ENCODE data around the gene ASF1B. TPM values are rescaled to one million over a fixed set of nuclear protein-coding genes. Genes with fewer than 3 reads are reported as not detected.

ASF1B gene
- total and polyA plus RNA-seq, 12 donors, result 0.48 to 17.2 (median 1.9) TPM

GRCh38 chr19:14070268-14071050 is 65.9 kb downstream of the ASF1B start:
- WGBS, 4 donors, result 94 to 97% (median 96%) methylated on average over 27 to 43 of the region's 43 CpGs

More at GRCh38 chr19:14070268-14071050, 65.9 kb downstream of the ASF1B start:
- intact Hi-C loops (cut with DNase I), result loop anchor here in 1 of 2 donors (5.0 kb wide), 1 partner anchor 188 kb away; no protein-coding TSS in a partner anchor
- no peak for TF ChIP-seq CTCF (IDR thresholded peaks at IDR 0.05)
- no peak for TF ChIP-seq POLR2A (IDR thresholded peaks at IDR 0.05)
- H3K27ac ChIP-seq, result no peak overlapping the region
- H3K4me3 ChIP-seq, result no peak overlapping the region
- H3K36me3 ChIP-seq (replicated peaks in 1 of 2), result no peaks in the 10 kb centered on the region
- no peaks in the 10 kb centered on the region for H3K27me3 ChIP-seq
- DNase-seq, result no peak
- H3K9me3 ChIP-seq (replicated peaks in 1 of 3), result no peaks in the 10 kb centered on the region
- H3K4me1 ChIP-seq (replicated peaks in 1 of 2), result peaks cover 20 to 31% of the 10 kb centered on the region in 2 donors

Other genes starting within 250 kb of the ASF1B start
- gene BRME1, start 230.5 kb downstream of the ASF1B start, total RNA-seq, result 1 to 10 TPM in 4 of 9 donors, under 1 TPM in 4, not detected in 1; 0.21 to 1.8 (median 1.2) TPM
- gene BRME1, start 230.5 kb downstream of the ASF1B start, polyA plus RNA-seq, result 1 to 10 TPM in 2 of 3 donors, under 1 TPM in 1; 0.26 to 4.5 (median 4.1) TPM
- 10 to 100 TPM in 8 of 9 donors, 1 to 10 TPM in 1; 9.0 to 38.4 (median 28.8) TPM for gene CC2D1A, start 230.4 kb downstream of the ASF1B start, total RNA-seq
- gene CC2D1A, start 230.4 kb downstream of the ASF1B start, polyA plus RNA-seq, result 100 to 1,000 TPM in 1 of 3 donors, 10 to 100 TPM in 2; 10.8 to 125 (median 68.1) TPM
- 1 to 10 TPM in 1 of 9 donors, under 1 TPM in 5, not detected in 3; 0.35 to 2.1 (median 0.52) TPM for gene PODNL1, start 198.2 kb downstream of the ASF1B start, total RNA-seq
- gene PODNL1, start 198.2 kb downstream of the ASF1B start, polyA plus RNA-seq, result 1 to 10 TPM in 2 of 3 donors, under 1 TPM in 1; 0.15 to 1.7 (median 1.1) TPM
- 10 to 100 TPM in 7 of 9 donors, 1 to 10 TPM in 2; 7.6 to 22.8 (median 12.8) TPM for gene DCAF15, start 184.1 kb downstream of the ASF1B start, total RNA-seq
- gene DCAF15, start 184.1 kb downstream of the ASF1B start, polyA plus RNA-seq, result 100 to 1,000 TPM in 1 of 3 donors, 10 to 100 TPM in 1, 1 to 10 TPM in 1; 6.7 to 147 (median 54.1) TPM
- 10 to 100 TPM in 3 of 9 donors, 1 to 10 TPM in 6; 1.5 to 21.4 (median 7.3) TPM for gene RFX1, start 130.3 kb downstream of the ASF1B start, total RNA-seq
- gene RFX1, start 130.3 kb downstream of the ASF1B start, polyA plus RNA-seq, result 10 to 100 TPM in 1 of 3 donors, 1 to 10 TPM in 2; 1.4 to 15.4 (median 6.8) TPM
- not detected for gene RLN3, start 108.4 kb downstream of the ASF1B start, total RNA-seq
- not detected for gene RLN3, start 108.4 kb downstream of the ASF1B start, polyA plus RNA-seq
- gene IL27RA, start 104.8 kb downstream of the ASF1B start, total RNA-seq, result 1 to 10 TPM; 1.2 to 5.2 (median 3.9) TPM
- gene IL27RA, start 104.8 kb downstream of the ASF1B start, polyA plus RNA-seq, result 1 to 10 TPM; 1.6 to 3.6 (median 2.5) TPM
- under 1 TPM in 4 of 9 donors, not detected in 5; 0.22 to 0.76 (median 0.66) TPM for gene PALM3, start 74.5 kb downstream of the ASF1B start, total RNA-seq
- 1 to 10 TPM in 1 of 3 donors, under 1 TPM in 2; 0.18 to 1.9 (median 0.27) TPM for gene PALM3, start 74.5 kb downstream of the ASF1B start, polyA plus RNA-seq
- 10 to 100 TPM in 2 of 9 donors, 1 to 10 TPM in 6, under 1 TPM in 1; 0.78 to 87.9 (median 2.9) TPM for gene MISP3, start 63.8 kb downstream of the ASF1B start, total RNA-seq
- 1 to 10 TPM; 1.7 to 9.8 (median 4.0) TPM for gene MISP3, start 63.8 kb downstream of the ASF1B start, polyA plus RNA-seq
- gene C19orf67, start 50.8 kb downstream of the ASF1B start, total RNA-seq, result not detected
- not detected for gene C19orf67, start 50.8 kb downstream of the ASF1B start, polyA plus RNA-seq
- 10 to 100 TPM; 13.2 to 40.6 (median 25.9) TPM for gene SAMD1, start 45.8 kb downstream of the ASF1B start, total RNA-seq
- gene SAMD1, start 45.8 kb downstream of the ASF1B start, polyA plus RNA-seq, result 10 to 100 TPM; 10.0 to 41.9 (median 28.4) TPM
- gene PRKACA, start 18.8 kb downstream of the ASF1B start, total RNA-seq, result 100 to 1,000 TPM in 8 of 9 donors, 10 to 100 TPM in 1; 74.1 to 457 (median 135) TPM
- 100 to 1,000 TPM; 145 to 352 (median 155) TPM for gene PRKACA, start 18.8 kb downstream of the ASF1B start, polyA plus RNA-seq
- gene ADGRL1, start 69.6 kb upstream of the ASF1B start, total RNA-seq, result 10 to 100 TPM in 7 of 9 donors, 1 to 10 TPM in 2; 2.7 to 24.4 (median 13.0) TPM
- 10 to 100 TPM in 1 of 3 donors, 1 to 10 TPM in 2; 2.2 to 25.7 (median 7.8) TPM for gene ADGRL1, start 69.6 kb upstream of the ASF1B start, polyA plus RNA-seq
- 100 to 1,000 TPM in 1 of 9 donors, 10 to 100 TPM in 7, 1 to 10 TPM in 1; 7.4 to 103 (median 70.6) TPM for gene ADGRE5, start 244.9 kb upstream of the ASF1B start, total RNA-seq
- gene ADGRE5, start 244.9 kb upstream of the ASF1B start, polyA plus RNA-seq, result 10 to 100 TPM; 11.7 to 25.8 (median 15.9) TPM

All from adrenal gland (tissue), 12 donors.